ENCODE results near the gene QPCT.

Gene QPCT

GRCh38 chr2:37415128-37415820, 70.8 kb downstream of the QPCT start:
- FAIRE-seq (no peak), DNase-seq (ENCODE audit: insufficient read length, low spot score) (no peak)
- TF ChIP-seq SPI1 (IDR thresholded peaks at IDR 0.05; ENCODE audit: low read depth, low read length) (no peak), POU2F2 (IDR thresholded peaks at IDR 0.05; ENCODE audit: low read depth, low read length) (no peak), TAF1 (IDR thresholded peaks at IDR 0.05; ENCODE audit: low read depth, low read length) (no peak), PAX5 (IDR thresholded peaks at IDR 0.05; ENCODE audit: insufficient read depth, low read length, severe bottlenecking) (no peak), POLR2AphosphoS5 (IDR thresholded peaks at IDR 0.05; ENCODE audit: low read depth, low read length) (no peak), POLR2A (IDR thresholded peaks at IDR 0.05; ENCODE audit: low read depth, low read length) (no peak)

GRCh38 chr2:37417321-37417720, 72.9 kb downstream of the QPCT start:
- no peak for TF ChIP-seq POLR2A (IDR thresholded peaks at IDR 0.05; ENCODE audit: low read depth, low read length)
- no peak for TF ChIP-seq SPI1 (IDR thresholded peaks at IDR 0.05; ENCODE audit: low read depth, low read length)
- TF ChIP-seq POU2F2 (IDR thresholded peaks at IDR 0.05; ENCODE audit: low read depth, low read length), result no peak
- TF ChIP-seq POLR2AphosphoS5 (IDR thresholded peaks at IDR 0.05; ENCODE audit: low read depth, low read length), result no peak
- no peak for TF ChIP-seq TAF1 (IDR thresholded peaks at IDR 0.05; ENCODE audit: low read depth, low read length)
- no peak for TF ChIP-seq PAX5 (IDR thresholded peaks at IDR 0.05; ENCODE audit: insufficient read depth, low read length, severe bottlenecking)
- DNase-seq (ENCODE audit: insufficient read length, low spot score) (no peak), FAIRE-seq (no peak)

DNA sequence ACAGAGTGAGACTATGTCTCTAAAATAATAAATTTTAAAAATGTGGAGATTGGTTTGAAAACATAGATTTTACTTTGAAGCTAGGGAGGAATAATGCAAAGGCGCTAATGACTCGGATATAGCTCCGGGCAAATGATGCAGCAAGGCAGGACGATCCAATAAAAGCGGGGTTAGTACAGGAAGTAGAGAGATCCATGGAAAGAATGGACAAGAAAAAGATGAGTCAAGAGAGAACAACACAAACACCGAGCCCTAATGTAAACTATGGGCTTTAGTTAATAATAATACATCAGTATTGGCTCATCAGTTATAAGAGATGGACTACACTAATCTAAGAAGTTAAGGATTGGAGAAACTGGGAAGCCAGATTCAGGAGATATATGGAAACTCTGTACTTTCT, 74.5 kb downstream of the QPCT start:
- no peak for TF ChIP-seq POLR2AphosphoS5 (IDR thresholded peaks at IDR 0.05; ENCODE audit: low read depth, low read length)
- no peak for TF ChIP-seq SPI1 (IDR thresholded peaks at IDR 0.05; ENCODE audit: low read depth, low read length)
- no peak for TF ChIP-seq POLR2A (IDR thresholded peaks at IDR 0.05; ENCODE audit: low read depth, low read length)
- no peak for TF ChIP-seq TAF1 (IDR thresholded peaks at IDR 0.05; ENCODE audit: low read depth, low read length)
- TF ChIP-seq POU2F2 (IDR thresholded peaks at IDR 0.05; ENCODE audit: low read depth, low read length), result no peak
- no peak for TF ChIP-seq PAX5 (IDR thresholded peaks at IDR 0.05; ENCODE audit: insufficient read depth, low read length, severe bottlenecking)
- DNase-seq (ENCODE audit: insufficient read length, low spot score) (no peak), FAIRE-seq (no peak)

DNA sequence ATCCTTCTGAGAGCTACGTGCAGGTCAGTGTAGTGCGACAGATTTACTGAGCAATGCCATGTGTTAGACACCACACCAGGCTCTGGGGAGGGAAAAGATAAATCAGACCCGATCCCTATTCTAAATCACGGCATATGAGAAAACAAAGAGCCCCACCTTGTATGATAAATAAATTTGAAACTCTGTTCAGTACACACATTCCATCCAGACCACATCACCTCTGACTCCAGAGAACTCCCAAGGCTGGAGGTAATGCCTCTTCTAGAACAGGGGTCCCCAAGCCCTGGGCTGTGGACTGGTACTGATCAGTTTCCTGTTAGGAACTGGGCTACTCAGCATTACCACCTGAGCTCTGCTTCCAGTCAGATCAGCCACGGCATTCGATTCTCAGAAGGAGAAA, 77.3 kb downstream of the QPCT start:
- no peak for TF ChIP-seq POLR2A (IDR thresholded peaks at IDR 0.05; ENCODE audit: low read depth, low read length)
- TF ChIP-seq SPI1 (IDR thresholded peaks at IDR 0.05; ENCODE audit: low read depth, low read length), result no peak
- no peak for TF ChIP-seq TAF1 (IDR thresholded peaks at IDR 0.05; ENCODE audit: low read depth, low read length)
- TF ChIP-seq PAX5 (IDR thresholded peaks at IDR 0.05; ENCODE audit: insufficient read depth, low read length, severe bottlenecking), result no peak
- TF ChIP-seq POU2F2 (IDR thresholded peaks at IDR 0.05; ENCODE audit: low read depth, low read length), result no peak
- TF ChIP-seq POLR2AphosphoS5 (IDR thresholded peaks at IDR 0.05; ENCODE audit: low read depth, low read length), result no peak
- no peak for DNase-seq (ENCODE audit: insufficient read length, low spot score)
- no peak for FAIRE-seq

DNA sequence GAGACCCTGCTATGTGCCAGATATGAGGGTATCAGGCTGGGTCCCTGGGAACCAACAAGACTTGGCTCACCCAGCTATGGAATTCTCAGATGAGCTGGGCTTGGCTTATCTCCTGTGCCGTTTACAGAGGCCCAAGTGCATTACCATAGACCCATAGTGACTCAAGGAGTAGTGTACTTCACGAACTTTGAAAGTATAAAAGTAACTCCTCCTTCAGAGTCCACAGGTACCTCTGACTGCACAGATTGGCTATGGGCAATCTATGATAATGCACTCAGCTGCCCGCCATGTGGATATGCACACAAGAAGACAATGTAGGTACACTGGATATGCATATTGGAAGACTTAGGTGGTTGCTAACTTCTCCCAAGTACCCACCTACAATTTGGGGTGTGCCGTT, 78.4 kb downstream of the QPCT start:
- FAIRE-seq, result no peak

More for the DNA sequence above, 78.4 kb downstream of the QPCT start:
- TF ChIP-seq POLR2AphosphoS5 (IDR thresholded peaks at IDR 0.05; ENCODE audit: low read depth, low read length), result no peak
- no peak for TF ChIP-seq SPI1 (IDR thresholded peaks at IDR 0.05; ENCODE audit: low read depth, low read length)
- no peak for TF ChIP-seq TAF1 (IDR thresholded peaks at IDR 0.05; ENCODE audit: low read depth, low read length)
- no peak for TF ChIP-seq POLR2A (IDR thresholded peaks at IDR 0.05; ENCODE audit: low read depth, low read length)
- no peak for TF ChIP-seq PAX5 (IDR thresholded peaks at IDR 0.05; ENCODE audit: insufficient read depth, low read length, severe bottlenecking)
- DNase-seq (ENCODE audit: insufficient read length, low spot score), result no peak

Data from GM12891 (cell line).